ENCODE measurements around the gene HILPDA.

HILPDA gene, protein sequence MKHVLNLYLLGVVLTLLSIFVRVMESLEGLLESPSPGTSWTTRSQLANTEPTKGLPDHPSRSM

DNA sequence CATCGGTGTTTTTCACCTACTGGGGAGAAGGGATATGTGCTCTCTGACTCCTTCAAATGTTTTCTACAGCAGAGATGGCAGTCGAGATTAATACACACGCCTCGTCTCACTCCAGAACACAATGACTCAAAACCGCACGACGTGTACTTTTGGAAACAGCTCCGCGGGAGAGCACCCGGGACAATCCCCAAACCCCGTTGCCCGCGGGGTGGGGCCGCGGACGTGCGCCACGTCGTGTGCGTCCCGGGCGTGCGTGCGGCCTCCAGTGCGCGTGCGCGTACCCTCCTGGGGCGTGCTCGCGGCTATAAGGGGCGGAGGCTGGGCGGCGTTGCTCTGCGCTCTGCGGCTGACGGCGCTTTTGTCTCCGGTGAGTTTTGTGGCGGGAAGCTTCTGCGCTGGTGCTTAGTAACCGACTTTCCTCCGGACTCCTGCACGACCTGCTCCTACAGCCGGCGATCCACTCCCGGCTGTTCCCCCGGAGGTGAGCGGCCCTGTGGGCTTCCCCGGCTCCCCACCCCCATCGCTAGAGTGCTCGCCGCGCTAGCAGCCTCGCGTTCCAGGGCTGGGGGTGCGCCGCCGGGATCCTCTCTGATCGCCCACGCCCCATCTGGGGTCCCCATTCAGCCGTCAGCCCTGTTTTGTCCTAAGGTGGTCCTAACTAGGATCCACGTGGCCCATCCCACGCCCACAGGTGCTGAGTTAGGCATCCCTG lies at the start of gene HILPDA:
Gene HILPDA, plus strand, starts transcription at position 336 of the 712 bp plus-strand sequence. CDS start 1,391 bp downstream, outside the sequence.
- TF ChIP-seq POLR2A (IDR thresholded peaks at IDR 0.05; ENCODE audit: low read length) (peak; percentile 75), GATA1 (IDR thresholded peaks at IDR 0.05; ENCODE audit: low read depth, low read length) (no peak)
- DNase-seq, result peak; percentile 92 to 94

DNA sequence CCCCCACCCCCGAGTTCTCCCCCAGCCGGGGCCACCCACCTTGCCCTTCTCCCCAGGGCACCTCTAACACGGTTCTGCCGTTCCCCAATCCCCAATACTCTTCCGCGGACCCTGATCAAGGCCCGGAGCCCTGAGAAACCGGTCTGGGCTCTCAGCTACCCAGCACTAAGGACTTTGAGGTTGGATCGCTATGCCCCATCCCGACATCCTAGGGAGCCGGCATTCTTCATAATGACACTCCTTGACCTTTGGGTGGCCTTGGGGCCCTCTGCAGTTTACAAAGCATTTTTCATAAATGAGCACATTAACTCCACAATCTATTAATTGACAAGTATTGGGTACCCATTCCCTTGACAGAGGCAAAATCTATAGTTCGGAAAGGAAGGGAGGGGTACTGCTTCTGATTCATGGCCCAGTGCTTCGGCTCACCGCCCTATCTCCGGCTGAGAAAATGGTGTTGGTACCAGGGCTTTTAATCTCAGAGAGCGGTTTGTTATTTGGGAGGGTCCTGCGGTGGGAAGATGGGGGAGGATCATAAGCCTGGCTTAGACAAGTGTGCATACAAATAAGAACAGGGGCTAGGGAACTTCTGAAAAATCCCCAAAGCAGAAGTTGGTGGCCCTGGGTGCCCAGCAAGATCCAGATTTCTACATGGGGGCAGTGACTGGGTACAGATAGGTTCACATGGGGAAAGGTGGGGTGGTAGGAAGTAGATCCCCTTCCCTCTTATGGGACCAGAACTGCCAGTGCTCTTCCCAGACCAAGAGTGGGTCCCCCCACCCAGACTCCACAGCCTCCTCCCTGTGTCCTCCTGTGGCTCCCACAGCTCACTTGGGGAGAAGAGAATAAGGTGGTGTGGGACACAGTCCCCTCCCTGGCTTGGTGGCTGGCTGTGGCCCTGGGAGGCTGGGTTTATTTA lies 49.1 kb upstream of the HILPDA start:
- no peak for TF ChIP-seq GATA1 (IDR thresholded peaks at IDR 0.05; ENCODE audit: low read depth, low read length)
- TF ChIP-seq POLR2A (IDR thresholded peaks at IDR 0.05; ENCODE audit: low read length), result no peak
- DNase-seq, result no peak

DNA sequence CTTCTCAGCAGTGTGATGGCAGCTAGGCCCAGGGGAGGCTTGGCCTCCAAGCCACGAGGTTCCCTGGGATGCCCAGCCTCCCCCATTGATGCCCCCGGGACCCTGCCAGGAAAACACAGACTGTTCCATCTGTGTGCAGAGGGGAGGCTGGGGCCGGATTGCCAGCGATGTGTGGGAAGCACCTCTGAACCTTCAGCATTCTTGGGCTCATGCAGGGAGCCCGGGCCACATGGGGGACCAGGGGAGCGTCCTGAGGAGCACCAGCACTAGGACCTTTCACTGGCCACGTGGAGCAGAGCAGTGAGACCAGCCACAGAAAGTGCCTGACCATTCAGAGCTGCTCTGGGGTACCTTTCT lies 48.5 kb upstream of the HILPDA start:
- DNase-seq, result no peak
- no peak for TF ChIP-seq POLR2A (IDR thresholded peaks at IDR 0.05; ENCODE audit: low read length)
- TF ChIP-seq GATA1 (IDR thresholded peaks at IDR 0.05; ENCODE audit: low read depth, low read length), result no peak

DNA sequence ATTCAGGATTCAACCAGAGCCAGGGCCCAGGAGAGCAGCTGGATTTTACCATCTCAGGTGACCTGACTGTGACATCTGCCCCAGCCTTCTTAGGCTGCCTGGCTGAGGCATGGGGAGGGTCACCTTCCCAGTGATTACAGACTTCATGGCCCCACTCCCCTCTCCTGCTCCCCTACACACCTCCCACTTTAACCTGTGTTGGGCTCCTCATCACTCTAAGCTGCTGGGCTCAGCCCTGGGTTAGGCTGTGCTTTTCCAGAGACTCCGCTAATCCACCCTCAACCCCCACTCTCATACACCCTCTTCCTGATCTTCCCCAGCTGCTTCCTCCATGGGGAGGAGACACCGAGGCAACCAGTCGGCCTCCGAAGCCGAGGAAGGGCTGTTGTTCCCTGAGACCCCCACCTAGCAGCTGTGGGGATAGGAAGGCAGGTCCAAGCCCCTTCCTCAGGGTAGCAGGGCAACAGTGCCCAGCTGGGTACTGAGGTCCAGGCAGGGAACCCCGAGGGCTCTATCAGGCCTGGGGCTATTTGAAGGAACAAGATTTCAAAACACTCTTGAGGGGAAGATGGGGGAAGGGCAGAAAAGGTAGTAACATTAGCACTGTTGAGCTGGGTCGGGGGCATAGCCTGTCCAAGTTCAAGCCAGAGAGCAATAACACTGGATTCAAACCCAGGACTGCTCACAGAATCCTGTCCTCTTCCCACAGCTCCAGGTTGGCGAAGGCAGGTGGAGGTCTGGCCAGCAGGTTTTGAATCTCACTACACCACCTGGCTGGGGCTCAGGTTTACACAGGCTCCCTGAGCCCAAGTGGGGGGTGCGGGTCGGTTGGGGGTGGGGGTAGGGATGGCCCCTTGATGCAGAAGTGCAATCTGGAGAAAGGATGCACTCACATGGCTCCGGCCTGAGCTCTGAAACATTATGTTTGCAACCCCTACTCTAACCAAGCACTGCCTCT lies 47.6 kb upstream of the HILPDA start:
- no peak for DNase-seq
- TF ChIP-seq POLR2A (IDR thresholded peaks at IDR 0.05; ENCODE audit: low read length) (no peak), GATA1 (IDR thresholded peaks at IDR 0.05; ENCODE audit: low read depth, low read length) (no peak)

DNA sequence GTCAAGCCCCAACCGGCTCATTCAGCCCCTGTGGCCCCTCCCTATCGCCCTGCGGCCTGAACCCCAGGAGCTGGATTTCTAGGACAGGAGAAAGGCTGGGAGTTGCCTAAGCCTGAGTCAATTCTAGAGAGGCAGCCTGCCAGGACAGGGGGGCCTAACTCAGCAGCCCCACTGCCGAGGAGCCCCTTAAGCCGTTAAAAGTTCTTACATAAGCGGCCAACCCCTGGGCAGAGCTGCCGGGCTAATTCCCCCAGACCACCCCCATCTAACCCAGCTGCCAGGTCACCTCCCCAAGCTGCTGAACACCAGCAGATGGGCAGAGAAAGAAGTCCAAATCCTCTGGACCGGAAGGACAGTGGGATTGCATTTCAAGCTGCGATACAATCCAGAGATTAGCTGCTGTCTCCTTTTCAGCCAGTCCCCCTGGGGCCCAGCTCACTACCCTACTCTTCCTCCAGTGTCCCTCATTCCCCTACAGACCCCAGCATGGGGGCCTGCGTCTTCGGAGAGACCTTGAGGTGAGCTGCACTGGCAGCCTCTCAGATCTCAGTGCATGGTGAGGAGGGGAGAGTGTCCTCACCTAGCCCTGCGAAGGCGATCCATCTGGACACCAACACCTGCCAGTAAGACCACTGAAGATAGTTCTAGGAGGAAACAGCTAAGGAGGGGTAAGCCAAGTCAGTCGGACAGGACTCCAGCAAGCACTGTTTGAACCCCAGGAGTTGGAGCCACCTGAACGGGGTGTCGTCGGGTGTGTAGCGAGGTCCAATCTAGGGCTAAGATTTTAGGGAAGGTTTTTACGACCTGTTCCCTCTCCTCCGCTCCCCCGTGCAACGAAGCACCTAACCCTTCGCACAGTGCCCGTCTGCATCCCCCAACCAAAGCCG lies 46.7 kb upstream of the HILPDA start:
- DNase-seq, result peak in 1 of 2 experiments; percentile 22
- TF ChIP-seq GATA1 (IDR thresholded peaks at IDR 0.05; ENCODE audit: low read depth, low read length) (no peak), POLR2A (IDR thresholded peaks at IDR 0.05; ENCODE audit: low read length) (no peak)

DNA sequence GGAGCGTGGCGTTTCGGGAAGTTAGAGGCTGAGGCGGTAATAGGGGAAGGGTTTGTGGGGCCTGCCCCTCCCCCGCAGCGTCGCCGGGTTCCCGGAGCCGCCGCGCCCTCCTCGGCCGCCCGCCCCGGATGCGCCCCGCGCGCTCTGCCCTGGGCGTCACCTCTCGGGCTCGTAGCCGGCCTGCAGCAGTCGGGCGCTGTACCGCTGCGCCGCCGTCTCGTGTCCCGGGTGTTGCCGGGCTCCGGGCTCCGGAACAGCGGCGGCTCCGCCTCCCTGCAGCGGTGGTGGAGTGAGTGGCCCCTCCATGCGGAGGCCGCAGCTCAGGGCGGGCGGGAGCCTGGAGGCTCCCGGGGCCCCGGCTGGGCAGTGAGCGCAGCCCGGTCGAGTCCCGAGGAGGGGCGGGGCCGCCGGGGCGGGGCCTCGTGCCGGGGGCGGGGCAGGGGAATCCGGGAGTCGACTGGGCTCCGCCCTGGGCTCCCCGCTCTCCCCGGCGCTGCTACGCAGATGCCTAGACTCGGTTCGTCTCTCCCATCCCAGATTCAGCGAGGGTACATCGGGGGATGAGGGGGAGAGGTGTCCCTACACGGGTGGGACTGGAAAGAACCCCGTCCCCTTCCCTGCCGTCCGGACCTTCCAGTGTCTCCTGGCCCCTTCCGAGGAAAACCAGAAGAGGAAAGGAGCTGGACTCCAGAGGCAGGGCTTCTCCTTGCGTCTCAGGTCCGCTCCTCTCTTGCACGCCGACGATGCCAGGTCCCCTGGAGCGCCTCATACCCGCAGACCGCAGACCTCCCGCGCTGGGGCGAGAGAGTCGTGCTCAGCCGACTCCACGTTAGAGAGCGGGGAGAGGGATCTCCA lies 45.9 kb upstream of the HILPDA start, which contains the start of gene IMPDH1:
Gene IMPDH1, minus strand, starts transcription at position 387 of the 855 bp plus-strand sequence. Its CDS starts 81 bp downstream, at position 306.
- peak; percentile 76 to 80 for DNase-seq
- no peak for TF ChIP-seq POLR2A (IDR thresholded peaks at IDR 0.05; ENCODE audit: low read length)
- TF ChIP-seq GATA1 (IDR thresholded peaks at IDR 0.05; ENCODE audit: low read depth, low read length), result no peak

DNA sequence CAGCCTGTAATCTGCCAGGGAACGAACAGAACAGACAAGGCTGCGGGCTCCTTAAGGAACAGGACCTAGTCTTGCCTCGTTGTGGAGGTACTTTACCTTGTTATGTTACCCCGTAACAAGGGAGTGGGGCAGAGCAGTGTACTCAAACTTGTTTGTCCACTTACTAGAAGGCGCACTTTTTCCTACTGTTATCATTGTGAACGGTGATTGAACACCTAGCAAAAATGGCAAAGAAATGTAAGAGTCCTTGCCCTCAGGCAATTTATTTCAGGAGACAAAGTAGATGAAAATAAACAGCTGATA lies 45.3 kb upstream of the HILPDA start:
- DNase-seq, result peak in 1 of 2 experiments; percentile 46
- no peak for TF ChIP-seq GATA1 (IDR thresholded peaks at IDR 0.05; ENCODE audit: low read depth, low read length)
- no peak for TF ChIP-seq POLR2A (IDR thresholded peaks at IDR 0.05; ENCODE audit: low read length)

DNA sequence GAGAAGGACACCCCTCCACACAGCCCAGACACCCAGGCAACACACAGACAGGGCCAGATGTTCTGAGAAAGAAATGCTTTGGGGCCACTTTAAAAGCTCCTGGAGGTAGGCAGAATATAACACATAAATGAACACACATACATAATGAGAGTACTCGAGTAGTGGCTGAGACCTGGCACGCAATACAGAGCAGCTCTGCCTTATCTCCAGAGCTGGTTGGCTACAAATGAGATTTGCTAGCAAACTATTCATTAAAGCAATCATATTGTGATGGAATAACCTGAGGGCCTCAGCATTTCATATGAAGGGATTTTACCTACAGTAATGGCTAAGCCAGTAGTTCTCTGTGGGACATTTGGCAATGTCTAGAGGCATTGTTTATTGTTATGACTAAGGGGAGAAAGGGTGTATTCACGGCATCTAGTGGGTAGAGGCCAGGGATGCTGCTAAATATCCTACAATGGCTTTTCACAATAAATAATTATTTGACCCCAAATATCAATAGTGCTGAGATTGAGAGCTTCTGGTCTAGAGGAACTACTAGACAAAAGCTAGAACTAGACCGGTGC lies 40.4 kb upstream of the HILPDA start:
- no peak for DNase-seq

DNA sequence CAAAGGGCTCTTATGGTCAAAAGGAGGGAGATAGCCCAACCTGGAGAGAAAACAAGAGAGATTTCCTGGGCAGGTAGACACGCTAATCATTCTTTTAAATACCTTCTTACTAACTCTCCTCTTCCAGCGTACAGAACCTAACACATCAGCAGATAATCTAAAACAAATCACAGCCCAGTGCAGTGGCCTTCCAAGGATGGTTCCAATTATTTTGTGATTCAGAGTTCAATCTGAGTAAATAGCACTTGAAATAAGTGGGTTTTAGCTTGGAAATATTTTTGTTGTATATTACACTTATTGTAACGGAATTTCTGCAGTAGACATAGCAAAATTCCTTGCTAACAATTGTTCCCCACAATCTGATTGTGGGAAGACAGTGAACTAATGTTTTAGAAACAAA lies 38.6 kb upstream of the HILPDA start:
- no peak for DNase-seq
- TF ChIP-seq POLR2A (IDR thresholded peaks at IDR 0.05; ENCODE audit: low read length) (no peak), GATA1 (IDR thresholded peaks at IDR 0.05; ENCODE audit: low read depth, low read length) (no peak)

More for the DNA sequence above, 40.4 kb upstream of the HILPDA start:
- TF ChIP-seq GATA1 (IDR thresholded peaks at IDR 0.05; ENCODE audit: low read depth, low read length) (no peak), POLR2A (IDR thresholded peaks at IDR 0.05; ENCODE audit: low read length) (no peak)

DNA sequence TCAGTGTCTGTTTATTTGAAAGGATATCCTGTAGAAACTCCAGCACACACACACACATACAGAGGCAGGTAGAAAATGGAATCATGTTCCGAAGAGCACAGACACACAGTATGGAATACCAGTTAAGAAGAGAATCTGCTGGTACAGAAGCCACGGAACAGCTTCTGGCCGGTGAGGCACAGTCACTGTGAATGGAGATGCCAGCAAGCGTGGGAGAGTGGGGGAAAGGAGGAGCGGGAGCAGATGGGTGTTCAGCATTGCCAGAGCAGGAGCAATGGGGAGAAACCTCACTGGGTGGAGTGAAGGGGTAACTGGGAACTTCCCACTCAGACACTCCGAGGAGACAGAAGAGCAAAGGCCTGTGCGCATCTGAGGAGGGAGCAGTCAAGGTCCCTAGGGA lies 36.4 kb upstream of the HILPDA start:
- DNase-seq, result no peak
- TF ChIP-seq POLR2A (IDR thresholded peaks at IDR 0.05; ENCODE audit: low read length) (no peak), GATA1 (IDR thresholded peaks at IDR 0.05; ENCODE audit: low read depth, low read length) (no peak)

DNA sequence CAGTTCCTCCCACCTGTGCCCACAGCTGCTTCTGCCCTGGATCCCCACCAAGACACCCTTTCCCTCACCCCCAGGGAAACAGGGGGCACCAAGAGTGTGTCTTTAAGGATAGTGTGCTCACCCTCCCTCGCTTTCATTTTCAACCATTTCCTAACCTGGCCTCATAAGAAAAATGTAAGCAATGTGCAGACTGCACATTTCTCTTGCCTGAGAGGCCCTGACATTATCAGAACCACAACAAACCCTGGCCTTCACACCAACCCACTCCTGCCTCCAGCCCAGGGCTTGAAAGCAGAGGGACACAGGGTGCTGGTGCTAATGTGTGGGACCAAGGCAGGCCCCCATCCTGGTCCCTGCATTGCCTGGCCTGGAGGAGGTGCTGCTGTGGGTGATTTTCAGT lies 34.9 kb upstream of the HILPDA start:
- DNase-seq, result no peak

More for the DNA sequence above, 34.9 kb upstream of the HILPDA start:
- TF ChIP-seq GATA1 (IDR thresholded peaks at IDR 0.05; ENCODE audit: low read depth, low read length), result no peak
- TF ChIP-seq POLR2A (IDR thresholded peaks at IDR 0.05; ENCODE audit: low read length), result no peak
